CD4-positive, alpha-beta T cell (primary cell): ENCODE results near the gene NAGK. TPM values are rescaled to one million over a fixed set of nuclear protein-coding genes. Genes with fewer than 3 reads are reported as not detected.
"Not testable (repeated sequence)": the region's sequence is repeated elsewhere in the genome, so short reads cannot be mapped to it uniquely, and the experiment has no call there.

Source experiments
- ATAC-seq: fragments of 200-7000 bp; cut with Tn5 transposase; one replicate; pipeline ENCODE4 v1.10.0; 2022; ENCODE audit warnings: mild to moderate bottlenecking; ENCODE audit not compliant: poor library complexity
- CTCF ChIA-PET: fragments of 350-600 bp; sonication (Branson Sonifier 250); formaldehyde crosslinking; loops from one replicate; lab custom pipeline; 2021; ENCODE audit warnings: antibody characterized with exemption, inconsistent platforms; lab: Charles Lee
- POLR2A ChIA-PET: fragments of 350-600 bp; sonication (Branson Sonifier 250); formaldehyde crosslinking; loops from one replicate; lab custom pipeline; 2021; ENCODE audit warnings: antibody characterized with exemption, inconsistent platforms; lab: Charles Lee
- DNase-seq, 14 experiments: peaks; one replicate each; pipeline ENCODE4 v3.0.0-alpha.2; 2013 to 2020; ENCODE audit warnings: mixed read lengths in 2 of 14
- H3K27ac ChIP-seq, 2 donors: one replicate each; pipeline versions ENCODE4 v1.5.1 to v1.7.0; 2013; ENCODE audit warnings: low read length in 2 of 2, low read depth in 1 of 2, mild to moderate bottlenecking in 1 of 2
- H3K27me3 ChIP-seq, 2 experiments: 1 replicate in 1 of 2; 2 replicates in 1 of 2; pipeline versions ENCODE4 v1.6.1 to v1.7.0; 2013; ENCODE audit warnings: low read length in 2 of 2, control low read depth in 1 of 2, mild to moderate bottlenecking in 1 of 2, moderate library complexity in 1 of 2; ENCODE audit not compliant: insufficient read depth in 2 of 2, control insufficient read depth in 1 of 2
- H3K36me3 ChIP-seq: one replicate; pipeline ENCODE4 v1.6.1; 2013; ENCODE audit warnings: low read length, control low read depth; ENCODE audit not compliant: insufficient read depth
- H3K4me1 ChIP-seq: one replicate; pipeline ENCODE4 v1.6.1; 2013; ENCODE audit warnings: low read length, control low read depth; ENCODE audit not compliant: insufficient read depth
- H3K4me3 ChIP-seq: one replicate; pipeline ENCODE4 v1.5.1; 2013; ENCODE audit warnings: mild to moderate bottlenecking, low read length, moderate library complexity
- H3K9me3 ChIP-seq, 2 experiments: 1 replicate in 1 of 2; 2 replicates in 1 of 2; pipeline versions ENCODE4 v1.6.1 to v1.7.0; 2013; ENCODE audit warnings: low read length in 2 of 2, mild to moderate bottlenecking in 2 of 2, control low read depth in 1 of 2, moderate library complexity in 1 of 2; ENCODE audit not compliant: control insufficient read depth in 1 of 2, insufficient read depth in 1 of 2
- H3K27ac Mint-ChIP-seq: one replicate; pipeline ENCODE4 v1.8.0; 2020; ENCODE audit warnings: mixed read lengths
- H3K27me3 Mint-ChIP-seq: one replicate; pipeline ENCODE4 v1.8.0; 2021; ENCODE audit warnings: mixed read lengths
- H3K36me3 Mint-ChIP-seq: one replicate; pipeline ENCODE4 v1.8.0; 2021; ENCODE audit warnings: low read depth, mixed read lengths
- H3K4me1 Mint-ChIP-seq: one replicate; pipeline ENCODE4 v1.8.0; 2021; ENCODE audit warnings: low read depth, mixed read lengths
- H3K4me3 Mint-ChIP-seq: one replicate; pipeline ENCODE4 v1.8.0; 2020; ENCODE audit warnings: mild to moderate bottlenecking, mixed read lengths
- H3K9me3 Mint-ChIP-seq: one replicate; pipeline ENCODE4 v1.8.0; 2020; ENCODE audit warnings: mixed read lengths
- intact Hi-C, 2 experiments: fragments of 100-400 bp; cut with DNase I in 1 of 2; cut with micrococcal nuclease in 1 of 2; formaldehyde crosslinking; loops; one replicate each; pipeline versions ENCODE4 v1.15.1 to v1.9.0; 2023 to 2025; cut with DNase I, micrococcal nuclease
- total RNA-seq, 174 experiments: library from RNA in 2 of 174; stranded (reverse) in 2 of 174; gene quantifications; one replicate each; pipeline ENCODE4 v1.2.3 and lab custom pipeline; 2021 to 2026
- TF ChIP-seq, protein P1 (sequence below): fragments of 200-600 bp; IDR thresholded peaks from one replicate; pipeline ENCODE4 v1.8.0; 2022; ENCODE audit warnings: antibody characterized with exemption, mild to moderate bottlenecking

The NAGK gene
- total RNA-seq, 2 experiments from 2014 or later = 62.3 to 73.3 TPM

DNA sequence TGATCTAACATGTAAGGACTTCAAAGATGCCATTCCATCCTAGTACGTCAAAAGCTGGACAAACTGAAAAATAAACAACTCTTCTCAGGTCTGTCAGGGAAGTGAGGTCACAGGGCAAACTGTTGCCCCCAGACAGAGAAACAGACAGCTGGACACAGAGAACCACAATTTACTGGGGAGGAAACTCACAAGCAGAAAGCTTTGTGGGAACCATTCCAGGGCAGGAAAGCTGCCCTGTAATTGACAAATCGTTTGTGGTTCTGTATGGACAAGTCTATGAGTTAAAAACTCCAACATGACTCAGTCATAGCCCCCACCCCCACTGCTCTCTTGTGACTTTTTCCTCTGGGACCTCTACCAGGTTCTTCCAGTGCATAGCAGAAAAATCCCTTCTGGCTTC lies 33.2 kb downstream of the NAGK start:
- H3K4me3 Mint-ChIP-seq = no peak overlapping the region

DNA sequence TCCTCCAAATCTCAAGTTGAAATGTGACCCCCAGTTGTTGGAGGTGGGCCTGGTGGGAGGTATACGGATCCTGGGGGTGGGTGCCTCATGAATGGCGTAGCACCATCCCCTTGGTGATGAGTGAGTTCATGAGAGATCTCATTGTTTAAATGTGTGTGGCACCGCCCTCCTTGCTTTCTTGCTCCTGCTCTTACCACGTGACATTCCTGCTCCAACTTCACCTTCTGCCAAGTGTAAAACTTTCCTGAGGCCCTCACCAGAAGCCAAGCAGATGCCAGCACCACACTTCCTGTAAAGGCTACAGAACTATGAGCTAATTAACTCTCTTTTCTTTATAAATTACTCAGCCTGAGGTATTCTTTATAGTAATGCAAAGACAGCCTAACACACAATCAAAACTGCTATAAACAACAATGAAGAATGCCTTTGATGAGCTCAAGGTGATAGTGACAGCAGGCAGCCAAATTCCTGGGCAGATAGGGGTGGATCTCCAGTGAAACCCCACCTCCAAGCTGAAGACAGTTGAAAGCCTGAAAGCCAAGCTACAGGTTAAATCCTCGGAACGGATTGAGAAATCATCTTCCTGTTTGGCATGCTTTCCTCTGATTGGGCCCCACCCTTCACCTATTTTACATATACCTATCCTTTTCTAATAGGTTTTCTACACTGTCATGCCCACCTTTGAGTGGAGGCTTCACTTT lies 34.7 kb downstream of the NAGK start:
- no peak overlapping the region for H3K27ac ChIP-seq
- no peaks in the 10 kb centered on the region for H3K4me1 ChIP-seq
- TF ChIP-seq, protein P1, sequence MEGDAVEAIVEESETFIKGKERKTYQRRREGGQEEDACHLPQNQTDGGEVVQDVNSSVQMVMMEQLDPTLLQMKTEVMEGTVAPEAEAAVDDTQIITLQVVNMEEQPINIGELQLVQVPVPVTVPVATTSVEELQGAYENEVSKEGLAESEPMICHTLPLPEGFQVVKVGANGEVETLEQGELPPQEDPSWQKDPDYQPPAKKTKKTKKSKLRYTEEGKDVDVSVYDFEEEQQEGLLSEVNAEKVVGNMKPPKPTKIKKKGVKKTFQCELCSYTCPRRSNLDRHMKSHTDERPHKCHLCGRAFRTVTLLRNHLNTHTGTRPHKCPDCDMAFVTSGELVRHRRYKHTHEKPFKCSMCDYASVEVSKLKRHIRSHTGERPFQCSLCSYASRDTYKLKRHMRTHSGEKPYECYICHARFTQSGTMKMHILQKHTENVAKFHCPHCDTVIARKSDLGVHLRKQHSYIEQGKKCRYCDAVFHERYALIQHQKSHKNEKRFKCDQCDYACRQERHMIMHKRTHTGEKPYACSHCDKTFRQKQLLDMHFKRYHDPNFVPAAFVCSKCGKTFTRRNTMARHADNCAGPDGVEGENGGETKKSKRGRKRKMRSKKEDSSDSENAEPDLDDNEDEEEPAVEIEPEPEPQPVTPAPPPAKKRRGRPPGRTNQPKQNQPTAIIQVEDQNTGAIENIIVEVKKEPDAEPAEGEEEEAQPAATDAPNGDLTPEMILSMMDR = no peak
- peaks cover 0 to 3% of the 10 kb centered on the region in 2 experiments for H3K9me3 ChIP-seq
- no peak overlapping the region for H3K4me3 ChIP-seq
- ChIA-PET CTCF (interaction anchor here (0.9 kb wide), 1 partner anchor 12 kb away, joined by 3 read pairs; no protein-coding TSS in a partner anchor), POLR2A (no interaction called here)
- H3K27me3 ChIP-seq = no peaks in the 10 kb centered on the region
- no peak for ATAC-seq
- Mint-ChIP-seq H3K36me3 (no peaks in the 10 kb centered on the region), H3K4me1 (no peaks in the 10 kb centered on the region), H3K27me3 (peaks cover 8% of the 10 kb centered on the region), H3K9me3 (no peaks in the 10 kb centered on the region), H3K4me3 (no peak overlapping the region), H3K27ac (no peak overlapping the region)
- H3K36me3 ChIP-seq = no peaks in the 10 kb centered on the region
- intact Hi-C loops = no loop called here
- no peak for DNase-seq

More for the DNA sequence above, 33.2 kb downstream of the NAGK start:
- Histone ChIP-seq H3K4me3 (no peak overlapping the region), H3K4me1 (no peaks in the 10 kb centered on the region), H3K9me3 (peaks cover 0 to 3% of the 10 kb centered on the region in 2 experiments), H3K36me3 (no peaks in the 10 kb centered on the region), H3K27me3 (no peaks in the 10 kb centered on the region), H3K27ac (no peak overlapping the region)
- Mint-ChIP-seq H3K27me3 (peaks cover 8% of the 10 kb centered on the region), H3K9me3 (no peaks in the 10 kb centered on the region), H3K27ac (no peak overlapping the region), H3K4me1 (no peaks in the 10 kb centered on the region), H3K36me3 (no peaks in the 10 kb centered on the region)
- CTCF ChIA-PET = no interaction called here
- POLR2A ChIA-PET = interaction anchor here (0.6 to 1.8 kb wide), 2 partner anchors 34 to 1058 kb away, joined by 3 to 7 read pairs; no protein-coding TSS in a partner anchor
- TF ChIP-seq, protein P1 = no peak
- no peak for DNase-seq
- no peak for ATAC-seq
- intact Hi-C loops = no loop called here

DNA sequence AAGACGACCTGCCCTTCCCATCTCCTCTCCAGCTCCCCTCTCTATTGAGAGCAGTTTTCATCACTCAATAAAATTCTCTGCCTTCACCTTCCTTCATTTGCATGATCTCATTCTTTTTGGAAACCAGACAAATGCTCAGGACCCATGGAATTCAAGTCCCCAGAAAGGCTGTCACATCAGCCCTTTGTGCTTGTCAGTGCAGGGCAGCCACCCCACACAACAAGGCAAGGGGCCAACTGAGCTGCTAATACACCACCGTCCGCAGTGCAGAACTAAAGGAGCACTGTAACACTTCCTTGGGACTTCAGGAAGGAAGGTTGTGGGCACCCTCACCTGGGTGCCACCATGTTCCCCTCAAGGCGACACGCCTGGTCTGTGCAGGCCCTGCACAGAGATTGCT lies 35.4 kb downstream of the NAGK start:
- no peak overlapping the region for H3K4me3 ChIP-seq
- Mint-ChIP-seq H3K4me1 (no peaks in the 10 kb centered on the region), H3K27me3 (peaks cover 8% of the 10 kb centered on the region), H3K4me3 (no peak overlapping the region), H3K27ac (no peak overlapping the region), H3K36me3 (peaks cover under 1% of the 10 kb centered on the region), H3K9me3 (no peaks in the 10 kb centered on the region)
- ChIA-PET CTCF (interaction anchor here (0.9 kb wide), 1 partner anchor 12 kb away, joined by 3 read pairs; no protein-coding TSS in a partner anchor), POLR2A (no interaction called here)
- H3K36me3 ChIP-seq = no peaks in the 10 kb centered on the region
- no peaks in the 10 kb centered on the region for H3K27me3 ChIP-seq
- TF ChIP-seq, protein P1 = no peak
- peaks cover 0 to 3% of the 10 kb centered on the region in 2 experiments for H3K9me3 ChIP-seq
- intact Hi-C loops = no loop called here
- no peak for DNase-seq
- no peak overlapping the region for H3K27ac ChIP-seq
- H3K4me1 ChIP-seq = no peaks in the 10 kb centered on the region
- ATAC-seq = no peak

DNA sequence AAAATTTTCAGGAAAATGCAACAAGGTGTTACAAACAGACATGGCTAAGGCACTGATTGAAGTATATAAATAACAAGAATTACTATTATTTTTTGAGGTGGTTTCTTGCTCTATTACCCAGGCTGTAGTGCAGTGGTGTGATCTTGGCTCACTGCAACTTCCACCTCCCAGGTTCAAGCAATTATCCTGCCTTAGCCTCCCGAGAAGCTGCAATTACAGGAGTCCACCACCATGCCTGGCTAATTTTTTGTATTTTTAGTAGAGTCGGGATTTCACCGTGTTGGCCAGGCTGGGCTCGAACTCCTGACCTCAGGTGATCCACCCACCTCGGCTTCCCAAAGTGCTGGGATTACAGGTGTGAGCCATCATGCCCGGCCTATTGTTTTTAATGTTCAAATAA lies 38.0 kb downstream of the NAGK start:
- H3K9me3 ChIP-seq, H3K4me3 ChIP-seq, intact Hi-C loops, H3K27ac ChIP-seq, H3K27me3 Mint-ChIP-seq, H3K27me3 ChIP-seq, H3K4me3 Mint-ChIP-seq, CTCF ChIA-PET, H3K4me1 ChIP-seq, H3K9me3 Mint-ChIP-seq, DNase-seq, H3K27ac Mint-ChIP-seq, POLR2A ChIA-PET, ATAC-seq, H3K4me1 Mint-ChIP-seq: not testable (repeated sequence)
- peaks cover 23% of the 10 kb centered on the region for H3K36me3 Mint-ChIP-seq
- H3K36me3 ChIP-seq = peaks cover 13% of the 10 kb centered on the region
